OCI-LY1 (cell line): ENCODE measurements around the gene OSBPL1A.

Source experiments
- H2AFZ ChIP-seq: fragments of 200-600 bp; sonication (generic), shearing (Covaris generic); 2 replicates; pipeline ENCODE4 v1.6.0; 2014; ENCODE audit warnings: antibody characterized with exemption, mild to moderate bottlenecking, low read length
- H3F3A ChIP-seq: fragments of 200-600 bp; sonication (generic), shearing (Covaris generic); 2 replicates; pipeline ENCODE4 v1.6.0; 2014; ENCODE audit warnings: mild to moderate bottlenecking, antibody characterized with exemption, low read length, moderate library complexity; ENCODE audit not compliant: insufficient read depth
- H3K27ac ChIP-seq: fragments of 200-600 bp; sonication (generic); 2 replicates; pipeline ENCODE4 v1.5.1; 2014; ENCODE audit warnings: low read length, mixed run types, mild to moderate bottlenecking, low read depth; ENCODE audit not compliant: poor library complexity, severe bottlenecking
- H3K27me3 ChIP-seq: fragments of 200-600 bp; sonication (generic); 2 replicates; pipeline ENCODE4 v1.6.0; 2014; ENCODE audit warnings: antibody characterized with exemption, mild to moderate bottlenecking, low read length, moderate library complexity; ENCODE audit not compliant: insufficient read depth
- H3K36me3 ChIP-seq: fragments of 200-600 bp; sonication (generic); 2 replicates; pipeline ENCODE4 v1.6.1; 2014; ENCODE audit warnings: mild to moderate bottlenecking, antibody characterized with exemption, low read length, moderate library complexity, mixed read lengths; ENCODE audit not compliant: insufficient read depth
- H3K4me1 ChIP-seq: fragments of 200-600 bp; sonication (generic); 2 replicates; pipeline ENCODE4 v1.5.1; 2014; ENCODE audit warnings: mild to moderate bottlenecking, low read length, moderate library complexity; ENCODE audit not compliant: insufficient read depth, severe bottlenecking
- H3K4me2 ChIP-seq: fragments of 200-600 bp; sonication (generic), shearing (Covaris generic); 2 replicates; pipeline ENCODE4 v1.6.1; 2014; ENCODE audit warnings: low read length
- H3K4me3 ChIP-seq: fragments of 200-600 bp; sonication (generic); 2 replicates; pipeline ENCODE4 v1.5.1; 2014; ENCODE audit warnings: low read length, low read depth, mild to moderate bottlenecking, mixed read lengths; ENCODE audit not compliant: poor library complexity, severe bottlenecking
- H3K79me2 ChIP-seq: fragments of 200-600 bp; shearing (Covaris generic); 2 replicates; pipeline ENCODE4 v1.6.1; 2016; ENCODE audit warnings: mixed run types, low read length, mixed read lengths; ENCODE audit not compliant: insufficient read depth
- H3K9ac ChIP-seq: fragments of 200-600 bp; sonication (generic), shearing (Covaris generic); 2 replicates; pipeline ENCODE4 v1.6.1; 2014; ENCODE audit warnings: mild to moderate bottlenecking, low read length, mixed read lengths
- H3K9me2 ChIP-seq: fragments of 200-600 bp; sonication (generic), shearing (Covaris generic); 2 replicates; pipeline ENCODE4 v1.6.1; 2014; ENCODE audit warnings: low read depth, mild to moderate bottlenecking, low read length, mixed read lengths
- H3K9me3 ChIP-seq: fragments of 200-600 bp; shearing (Covaris generic); 2 replicates; pipeline ENCODE4 v1.6.1; 2014; ENCODE audit warnings: low read length, mixed read lengths
- H4K20me1 ChIP-seq: fragments of 200-600 bp; sonication (generic), shearing (Covaris generic); 2 replicates; pipeline ENCODE4 v1.6.0; 2016; ENCODE audit warnings: mild to moderate bottlenecking, low read length; ENCODE audit not compliant: insufficient read depth
- EZH2 ChIP-seq: fragments of 200-600 bp; sonication (generic), shearing (Covaris generic); IDR thresholded peaks from 2 replicates; pipeline ENCODE4 v1.8.0; 2017; ENCODE audit warnings: borderline replicate concordance, mixed run types, mild to moderate bottlenecking, antibody characterized with exemption, low read length, moderate library complexity, mixed read lengths
- TF ChIP-seq, protein P1 (sequence below): fragments of 200-600 bp; sonication (generic), shearing (Covaris generic); IDR thresholded peaks from 2 replicates; pipeline ENCODE4 v1.5.1; 2017; ENCODE audit warnings: mild to moderate bottlenecking, antibody characterized with exemption, low read length, moderate library complexity, mixed read lengths

OSBPL1A gene

GRCh38 chr18:24429188-24429587 is 31.6 kb upstream of the OSBPL1A start:
- H3K79me2 ChIP-seq = no peaks in the 10 kb centered on the region
- H3K9ac ChIP-seq = no peak overlapping the region
- no peak overlapping the region for H3K27ac ChIP-seq
- H3K9me2 ChIP-seq = no peaks in the 10 kb centered on the region
- TF ChIP-seq, protein P1, sequence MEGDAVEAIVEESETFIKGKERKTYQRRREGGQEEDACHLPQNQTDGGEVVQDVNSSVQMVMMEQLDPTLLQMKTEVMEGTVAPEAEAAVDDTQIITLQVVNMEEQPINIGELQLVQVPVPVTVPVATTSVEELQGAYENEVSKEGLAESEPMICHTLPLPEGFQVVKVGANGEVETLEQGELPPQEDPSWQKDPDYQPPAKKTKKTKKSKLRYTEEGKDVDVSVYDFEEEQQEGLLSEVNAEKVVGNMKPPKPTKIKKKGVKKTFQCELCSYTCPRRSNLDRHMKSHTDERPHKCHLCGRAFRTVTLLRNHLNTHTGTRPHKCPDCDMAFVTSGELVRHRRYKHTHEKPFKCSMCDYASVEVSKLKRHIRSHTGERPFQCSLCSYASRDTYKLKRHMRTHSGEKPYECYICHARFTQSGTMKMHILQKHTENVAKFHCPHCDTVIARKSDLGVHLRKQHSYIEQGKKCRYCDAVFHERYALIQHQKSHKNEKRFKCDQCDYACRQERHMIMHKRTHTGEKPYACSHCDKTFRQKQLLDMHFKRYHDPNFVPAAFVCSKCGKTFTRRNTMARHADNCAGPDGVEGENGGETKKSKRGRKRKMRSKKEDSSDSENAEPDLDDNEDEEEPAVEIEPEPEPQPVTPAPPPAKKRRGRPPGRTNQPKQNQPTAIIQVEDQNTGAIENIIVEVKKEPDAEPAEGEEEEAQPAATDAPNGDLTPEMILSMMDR = no peak
- TF ChIP-seq EZH2 = no peak
- no peaks in the 10 kb centered on the region for H4K20me1 ChIP-seq
- no peaks in the 10 kb centered on the region; the same call in 1 of the 2 replicates for H3K36me3 ChIP-seq
- H3K4me3 ChIP-seq = no peak overlapping the region
- no peaks in the 10 kb centered on the region for H3F3A ChIP-seq
- no peaks in the 10 kb centered on the region for H3K27me3 ChIP-seq
- no peaks in the 10 kb centered on the region for H3K9me3 ChIP-seq
- peaks cover 16% of the 10 kb centered on the region for H3K4me1 ChIP-seq
- H2AFZ ChIP-seq = no peak overlapping the region
- H3K4me2 ChIP-seq = no peak overlapping the region

- peaks cover 16% of the 10 kb centered on the region for H3K4me1 ChIP-seq
- H3K9me2 ChIP-seq = no peaks in the 10 kb centered on the region
- no peaks in the 10 kb centered on the region for H3F3A ChIP-seq
- no peaks in the 10 kb centered on the region for H3K27me3 ChIP-seq
- H3K9me3 ChIP-seq = no peaks in the 10 kb centered on the region
- no peaks in the 10 kb centered on the region for H4K20me1 ChIP-seq
- no peak overlapping the region for H2AFZ ChIP-seq
- no peak overlapping the region for H3K4me3 ChIP-seq
- H3K4me2 ChIP-seq = no peak overlapping the region
- H3K27ac ChIP-seq = no peak overlapping the region
- no peak overlapping the region for H3K9ac ChIP-seq
- TF ChIP-seq EZH2 = no peak
- TF ChIP-seq, protein P1 = peak; percentile 29
- no peaks in the 10 kb centered on the region for H3K79me2 ChIP-seq
- H3K36me3 ChIP-seq = no peaks in the 10 kb centered on the region; the same call in 1 of the 2 replicates
Observed at GRCh38 chr18:24428709-24429108, 31.1 kb upstream of the OSBPL1A start.

- H3K4me2 ChIP-seq = peak overlapping the region; percentile 77
- no peaks in the 10 kb centered on the region for H4K20me1 ChIP-seq
- H3K9me2 ChIP-seq = no peaks in the 10 kb centered on the region
- H3K4me1 ChIP-seq = peaks cover 16% of the 10 kb centered on the region
- no peaks in the 10 kb centered on the region for H3F3A ChIP-seq
- H3K27ac ChIP-seq = no peak overlapping the region
- TF ChIP-seq EZH2 = no peak
- TF ChIP-seq, protein P1 = no peak
- H3K79me2 ChIP-seq = no peaks in the 10 kb centered on the region
- H2AFZ ChIP-seq = no peak overlapping the region
- H3K9ac ChIP-seq = no peak overlapping the region; the same call in 1 of the 2 replicates
- H3K36me3 ChIP-seq = no peaks in the 10 kb centered on the region; the same call in 1 of the 2 replicates
- peak overlapping the region; percentile 70 for H3K4me3 ChIP-seq
- H3K27me3 ChIP-seq = no peaks in the 10 kb centered on the region
- H3K9me3 ChIP-seq = no peaks in the 10 kb centered on the region
Observed at GRCh38 chr18:24427484-24427883, 29.9 kb upstream of the OSBPL1A start.
